Esophagus muscularis mucosa (tissue), 4 donors: ENCODE measurements around the gene KCNQ1. TPM values are rescaled to one million over a fixed set of nuclear protein-coding genes. Genes with fewer than 3 reads are reported as not detected.

Experiments
- DNase-seq: peaks from one replicate; pipeline ENCODE4 v3.0.0-alpha.2; 2017; ENCODE audit errors: extremely low spot score
- H3K27ac ChIP-seq, 4 donors: fragments of 200-600 bp; sonication (generic); replicated peaks in 1 of 4; 1 replicate in 3 of 4; 2 replicates in 1 of 4; pipeline ENCODE4 v1.5.1; 2016 to 2019; ENCODE audit warnings: mild to moderate bottlenecking in 1 of 4
- H3K27me3 ChIP-seq, 4 donors: fragments of 200-600 bp; sonication (generic); one replicate each; pipeline versions ENCODE4 v1.5.1 to v1.6.0; 2016 to 2019
- H3K36me3 ChIP-seq, 4 donors: fragments of 200-600 bp; sonication (generic); one replicate each; pipeline ENCODE4 v1.5.1; 2016 to 2019
- H3K4me1 ChIP-seq, 4 donors: fragments of 200-600 bp; sonication (generic); one replicate each; pipeline ENCODE4 v1.5.1; 2016 to 2019
- H3K4me3 ChIP-seq, 4 donors: fragments of 200-600 bp; sonication (generic); 1 replicate in 2 of 4; 2 replicates in 2 of 4; pipeline ENCODE4 v1.5.1; 2016 to 2019; ENCODE audit warnings: mild to moderate bottlenecking in 4 of 4, moderate library complexity in 1 of 4
- H3K9me3 ChIP-seq, 4 donors: fragments of 200-600 bp; sonication (generic); 1 replicate in 3 of 4; 2 replicates in 1 of 4; pipeline ENCODE4 v1.5.1; 2016 to 2019
- CTCF ChIP-seq, 3 experiments: fragments of 200-600 bp in 2 of 3; fragments of 450-650 bp in 1 of 3; sonication (generic) in 2 of 3; IDR thresholded peaks; one replicate each; pipeline ENCODE4 v1.5.1; 2017 to 2019; ENCODE audit warnings: antibody characterized with exemption in 3 of 3, mild to moderate bottlenecking in 2 of 3, moderate library complexity in 1 of 3
- EP300 ChIP-seq: sonication (generic); formaldehyde crosslinking; IDR thresholded peaks from one replicate; pipeline ENCODE4 v1.6.1; 2017; ENCODE audit warnings: antibody characterized with exemption
- POLR2A ChIP-seq: fragments of 450-650 bp; IDR thresholded peaks from one replicate; pipeline ENCODE4 v1.6.1; 2017; ENCODE audit warnings: antibody characterized with exemption, moderate library complexity, mild to moderate bottlenecking, low read depth
- POLR2AphosphoS5 ChIP-seq, 2 donors: sonication (generic); formaldehyde crosslinking; IDR thresholded peaks; one replicate each; pipeline ENCODE4 v1.6.1; 2017; ENCODE audit warnings: antibody characterized with exemption in 2 of 2
- WGBS: methylation state at CpG from one replicate; pipeline ENCODE4 v1.1.5; 2018; 5-methylcytosine and 5-hydroxymethylcytosine counted together
- intact Hi-C: fragments of 100-400 bp; cut with DNase I; formaldehyde crosslinking; loops from one replicate; pipeline ENCODE4 v1.15.1; 2023
- total RNA-seq, 4 donors: library from RNA; depleted of rRNA; stranded (reverse); fragments of >200 nt; gene quantifications; one replicate each; pipeline versions ENCODE4 v1.1.0 to v1.2.1, GENCODE V29; 2016

KCNQ1 gene
- total RNA-seq, 4 donors from 2014 or later = 2.1 to 5.9 (median 4.3) TPM

- no peak overlapping the region for H3K27ac ChIP-seq
- no peak for DNase-seq
- no peak overlapping the region for H3K4me3 ChIP-seq
- WGBS = 71% methylated on average over 3 of the region's 15 CpGs
- no peaks in the 10 kb centered on the region for H3K9me3 ChIP-seq
- H3K4me1 ChIP-seq = no peaks in the 10 kb centered on the region
- TF ChIP-seq POLR2AphosphoS5 (IDR thresholded peaks at IDR 0.05) (no peak), CTCF (IDR thresholded peaks at IDR 0.05) (no peak), POLR2A (no peak), EP300 (no peak)
- intact Hi-C loops = no loop called here
- peaks cover 0 to 32% (median 0%) of the 10 kb centered on the region in 4 donors for H3K27me3 ChIP-seq
- no peaks in the 10 kb centered on the region for H3K36me3 ChIP-seq
These were observed 12.6 kb upstream of the KCNQ1 start for GRCh38 chr11:2432171-2432621.

DNA sequence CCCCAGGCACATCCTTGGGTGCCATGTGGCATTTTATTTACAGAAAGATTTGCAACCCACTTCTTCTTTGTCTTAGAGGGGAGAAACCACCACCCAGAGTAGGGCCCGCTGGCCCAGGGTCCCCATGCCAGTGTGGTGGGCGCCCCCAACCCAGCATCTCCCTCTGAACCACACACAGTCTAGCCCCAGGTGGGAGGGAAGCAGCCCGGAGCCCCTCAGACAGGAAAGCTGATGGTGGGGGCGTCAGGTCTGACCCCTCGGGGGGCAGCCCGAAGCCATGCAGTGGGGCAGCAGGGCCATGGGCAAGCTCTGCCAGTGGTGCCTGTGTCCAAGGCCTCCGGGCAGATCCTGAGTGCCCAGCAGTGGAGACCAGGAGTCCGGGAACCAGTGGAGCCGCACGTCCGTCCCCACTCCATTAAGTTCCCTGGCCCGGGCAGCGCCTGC is 12.2 kb upstream of the KCNQ1 start:
- Histone ChIP-seq H3K4me3 (no peak overlapping the region), H3K4me1 (no peaks in the 10 kb centered on the region), H3K27me3 (peaks cover 0 to 36% (median 0%) of the 10 kb centered on the region in 4 donors), H3K36me3 (no peaks in the 10 kb centered on the region), H3K9me3 (no peaks in the 10 kb centered on the region), H3K27ac (no peak overlapping the region)
- no peak for DNase-seq
- no peak for TF ChIP-seq POLR2AphosphoS5 (IDR thresholded peaks at IDR 0.05)
- no peak for TF ChIP-seq EP300
- no peak for TF ChIP-seq POLR2A
- TF ChIP-seq CTCF (IDR thresholded peaks at IDR 0.05) = no peak
- 95% methylated on average over 8 of the region's 13 CpGs for WGBS
- intact Hi-C loops = no loop called here

- 84% methylated on average over 18 of the region's 22 CpGs for WGBS
- Histone ChIP-seq H3K9me3 (no peaks in the 10 kb centered on the region), H3K27me3 (peaks cover 0 to 41% (median 0%) of the 10 kb centered on the region in 4 donors), H3K27ac (no peak overlapping the region), H3K4me1 (no peaks in the 10 kb centered on the region), H3K36me3 (no peaks in the 10 kb centered on the region), H3K4me3 (no peak overlapping the region)
- intact Hi-C loops = no loop called here
- no peak for DNase-seq
- TF ChIP-seq POLR2AphosphoS5 (IDR thresholded peaks at IDR 0.05) = no peak
- no peak for TF ChIP-seq POLR2A
- TF ChIP-seq CTCF (IDR thresholded peaks at IDR 0.05) = no peak
- no peak for TF ChIP-seq EP300
These were observed 11.5 kb upstream of the KCNQ1 start for GRCh38 chr11:2433106-2433925.

GRCh38 chr11:2434008-2434407 is 10.8 kb upstream of the KCNQ1 start:
- 81% methylated on average over 8 of the region's 8 CpGs for WGBS
- Histone ChIP-seq H3K27ac (no peak overlapping the region), H3K27me3 (peaks cover 0 to 43% (median 0%) of the 10 kb centered on the region in 4 donors), H3K36me3 (no peaks in the 10 kb centered on the region), H3K4me1 (no peaks in the 10 kb centered on the region), H3K4me3 (no peak overlapping the region), H3K9me3 (no peaks in the 10 kb centered on the region)
- TF ChIP-seq CTCF (IDR thresholded peaks at IDR 0.05) (no peak), POLR2AphosphoS5 (IDR thresholded peaks at IDR 0.05) (no peak), POLR2A (no peak), EP300 (no peak)
- intact Hi-C loops = no loop called here
- DNase-seq = no peak
